Tibial nerve (tissue), 4 donors: Measurements from ENCODE around the gene RTP5.

Source experiments
- CTCF ChIP-seq, 5 experiments: fragments of 200-600 bp in 3 of 5; fragments of 450-650 bp in 2 of 5; sonication (generic) in 3 of 5; IDR thresholded peaks; one replicate each; pipeline ENCODE4 v1.5.1; 2016 to 2019; ENCODE audit warnings: antibody characterized with exemption in 5 of 5, mild to moderate bottlenecking in 3 of 5, moderate library complexity in 2 of 5
- EP300 ChIP-seq, 2 donors: sonication (generic); formaldehyde crosslinking; IDR thresholded peaks; one replicate each; pipeline ENCODE4 v1.6.1; 2017; ENCODE audit warnings: antibody characterized with exemption in 2 of 2, mild to moderate bottlenecking in 1 of 2
- POLR2A ChIP-seq, 2 donors: fragments of 450-650 bp; IDR thresholded peaks; one replicate each; pipeline ENCODE4 v1.6.1; 2017; ENCODE audit warnings: antibody characterized with exemption in 2 of 2, mild to moderate bottlenecking in 2 of 2, moderate library complexity in 2 of 2

- TF ChIP-seq CTCF (IDR thresholded peaks at IDR 0.05) (no peak), POLR2A (IDR thresholded peaks at IDR 0.05) (no peak), EP300 (IDR thresholded peaks at IDR 0.05) (no peak)
Measured at GRCh38 chr2:241898463-241899270, 29.1 kb downstream of the RTP5 start.
